Cardiac muscle cell (in vitro differentiated cells and primary cell): ENCODE results near the gene ZNF362. TPM values are rescaled to one million over a fixed set of nuclear protein-coding genes. Genes with fewer than 3 reads are reported as not detected.
"Not testable (repeated sequence)": the region's sequence is repeated elsewhere in the genome, so short reads cannot be mapped to it uniquely, and the experiment has no call there.

Experiments used
- DNase-seq, 2 donors: peaks; one replicate each; pipeline versions ENCODE4 v3.0.0 to v3.0.0-alpha.2; 2010 to 2017; ENCODE audit warnings: low read depth in 1 of 2, low spot score in 1 of 2
- H3K27ac ChIP-seq: fragments of 200-600 bp; sonication (generic); 2 replicates; pipeline ENCODE4 v1.5.1; 2016
- H3K27me3 ChIP-seq: fragments of 200-600 bp; sonication (generic); 2 replicates; pipeline ENCODE4 v1.6.0; 2016; ENCODE audit warnings: control low read depth
- H3K36me3 ChIP-seq: fragments of 200-600 bp; sonication (generic); 2 replicates; pipeline ENCODE4 v1.5.1; 2016; ENCODE audit warnings: control low read depth
- H3K4me1 ChIP-seq: fragments of 200-600 bp; sonication (generic); 2 replicates; pipeline ENCODE4 v1.8.1; 2017; ENCODE audit warnings: low read depth, mild to moderate bottlenecking, mixed run types
- H3K4me3 ChIP-seq: fragments of 200-600 bp; sonication (generic); 2 replicates; pipeline ENCODE4 v1.5.1; 2016; ENCODE audit warnings: mild to moderate bottlenecking
- H3K9me3 ChIP-seq: fragments of 200-600 bp; sonication (generic); 2 replicates; pipeline ENCODE4 v1.5.1; 2017; ENCODE audit warnings: low read depth, mild to moderate bottlenecking, control low read depth
- polyA plus RNA-seq: library from polyadenylated mRNA; unstranded; fragments of >200 nt; fragmentation: Nextera tagmentation; extraction: Ambion mirVana; gene quantifications from 2 replicates; pipeline ENCODE4 v1.2.1, GENCODE V29; 2016
- total RNA-seq: library from RNA; depleted of rRNA; stranded (reverse); fragments of >200 nt; gene quantifications from 2 replicates; pipeline ENCODE4 v1.2.3, GENCODE V29; 2016
- TF ChIP-seq, protein P1 (sequence below): IDR thresholded peaks from 2 replicates; pipeline ENCODE4 v1.5.1; 2012; ENCODE audit warnings: low read depth, mild to moderate bottlenecking, low read length

The ZNF362 gene
- total and polyA plus RNA-seq, 2 experiments from 2014 or later = 57.9 to 77.5 TPM

DNA sequence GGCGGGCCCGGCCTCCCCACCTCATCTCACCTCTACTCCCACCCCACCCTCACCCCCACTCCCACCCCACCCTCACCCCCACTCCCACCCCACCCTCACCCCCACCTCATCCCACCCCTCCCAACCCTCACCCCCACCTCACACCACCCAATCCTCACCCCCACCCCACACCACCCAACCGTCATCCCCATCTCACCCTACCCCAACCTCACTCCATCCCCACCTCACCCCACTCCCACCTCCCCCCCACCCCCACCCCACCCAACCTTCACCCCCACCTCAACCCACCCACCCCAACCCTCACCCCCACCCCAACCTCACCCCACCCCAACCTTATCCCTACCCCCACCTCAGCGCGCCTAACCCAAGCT, 51.2 kb downstream of the ZNF362 start:
- DNase-seq = no peak
- Histone ChIP-seq H3K27ac (no peak overlapping the region), H3K9me3 (no peaks in the 10 kb centered on the region), H3K27me3 (peaks cover 13% of the 10 kb centered on the region), H3K4me1 (no peaks in the 10 kb centered on the region), H3K36me3 (no peaks in the 10 kb centered on the region), H3K4me3 (no peak overlapping the region)
- TF ChIP-seq, protein P1, sequence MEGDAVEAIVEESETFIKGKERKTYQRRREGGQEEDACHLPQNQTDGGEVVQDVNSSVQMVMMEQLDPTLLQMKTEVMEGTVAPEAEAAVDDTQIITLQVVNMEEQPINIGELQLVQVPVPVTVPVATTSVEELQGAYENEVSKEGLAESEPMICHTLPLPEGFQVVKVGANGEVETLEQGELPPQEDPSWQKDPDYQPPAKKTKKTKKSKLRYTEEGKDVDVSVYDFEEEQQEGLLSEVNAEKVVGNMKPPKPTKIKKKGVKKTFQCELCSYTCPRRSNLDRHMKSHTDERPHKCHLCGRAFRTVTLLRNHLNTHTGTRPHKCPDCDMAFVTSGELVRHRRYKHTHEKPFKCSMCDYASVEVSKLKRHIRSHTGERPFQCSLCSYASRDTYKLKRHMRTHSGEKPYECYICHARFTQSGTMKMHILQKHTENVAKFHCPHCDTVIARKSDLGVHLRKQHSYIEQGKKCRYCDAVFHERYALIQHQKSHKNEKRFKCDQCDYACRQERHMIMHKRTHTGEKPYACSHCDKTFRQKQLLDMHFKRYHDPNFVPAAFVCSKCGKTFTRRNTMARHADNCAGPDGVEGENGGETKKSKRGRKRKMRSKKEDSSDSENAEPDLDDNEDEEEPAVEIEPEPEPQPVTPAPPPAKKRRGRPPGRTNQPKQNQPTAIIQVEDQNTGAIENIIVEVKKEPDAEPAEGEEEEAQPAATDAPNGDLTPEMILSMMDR = no peak

DNA sequence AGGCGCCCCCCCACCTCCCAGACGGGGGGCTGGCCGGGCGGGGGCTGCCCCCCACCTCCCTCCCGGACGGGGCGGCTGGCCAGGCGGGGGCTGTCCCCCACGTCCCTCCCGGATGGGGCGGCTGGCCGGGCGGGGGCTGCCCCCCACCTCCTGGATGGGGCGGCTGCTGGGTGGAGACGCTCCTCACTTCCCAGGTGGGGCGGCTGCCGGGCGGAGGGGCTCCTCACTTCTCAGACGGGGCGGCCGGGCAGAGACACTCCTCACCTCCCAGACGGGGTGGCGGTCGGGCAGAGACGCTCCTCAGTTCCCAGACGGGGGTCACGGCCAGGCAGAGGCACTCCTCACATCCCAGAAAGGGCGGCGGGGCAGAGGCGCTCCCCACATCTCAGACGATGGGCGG, 53.1 kb downstream of the ZNF362 start:
- DNase-seq, H3K36me3 ChIP-seq, H3K4me3 ChIP-seq, H3K9me3 ChIP-seq, H3K4me1 ChIP-seq, H3K27ac ChIP-seq: not testable (repeated sequence)
- H3K27me3 ChIP-seq = peaks cover 13% of the 10 kb centered on the region

DNA sequence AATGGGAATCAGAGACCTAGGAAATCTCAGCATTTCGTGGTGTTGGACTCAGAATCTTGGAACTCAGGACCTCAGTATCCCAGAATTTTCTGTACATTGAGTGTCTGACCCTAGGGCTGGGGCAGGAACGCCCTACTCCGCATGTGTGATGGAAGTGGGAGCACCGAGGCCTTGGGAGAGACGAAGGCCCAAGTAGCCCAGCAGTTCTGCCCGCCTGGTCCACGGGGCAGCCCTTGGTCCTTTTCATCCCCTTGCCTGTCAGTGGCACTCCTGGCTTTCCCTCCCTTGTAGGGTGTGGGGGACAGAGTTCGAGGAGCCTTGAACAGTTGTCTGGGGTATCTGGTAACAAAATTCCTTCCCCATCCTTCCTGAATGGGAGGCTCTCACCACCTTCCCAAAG, 54.4 kb downstream of the ZNF362 start:
- DNase-seq = no peak
- Histone ChIP-seq H3K27me3 (peaks cover 13% of the 10 kb centered on the region), H3K4me3 (no peak overlapping the region), H3K36me3 (no peaks in the 10 kb centered on the region), H3K27ac (no peak overlapping the region), H3K9me3 (no peaks in the 10 kb centered on the region), H3K4me1 (no peaks in the 10 kb centered on the region)
- TF ChIP-seq, protein P1 = no peak

DNA sequence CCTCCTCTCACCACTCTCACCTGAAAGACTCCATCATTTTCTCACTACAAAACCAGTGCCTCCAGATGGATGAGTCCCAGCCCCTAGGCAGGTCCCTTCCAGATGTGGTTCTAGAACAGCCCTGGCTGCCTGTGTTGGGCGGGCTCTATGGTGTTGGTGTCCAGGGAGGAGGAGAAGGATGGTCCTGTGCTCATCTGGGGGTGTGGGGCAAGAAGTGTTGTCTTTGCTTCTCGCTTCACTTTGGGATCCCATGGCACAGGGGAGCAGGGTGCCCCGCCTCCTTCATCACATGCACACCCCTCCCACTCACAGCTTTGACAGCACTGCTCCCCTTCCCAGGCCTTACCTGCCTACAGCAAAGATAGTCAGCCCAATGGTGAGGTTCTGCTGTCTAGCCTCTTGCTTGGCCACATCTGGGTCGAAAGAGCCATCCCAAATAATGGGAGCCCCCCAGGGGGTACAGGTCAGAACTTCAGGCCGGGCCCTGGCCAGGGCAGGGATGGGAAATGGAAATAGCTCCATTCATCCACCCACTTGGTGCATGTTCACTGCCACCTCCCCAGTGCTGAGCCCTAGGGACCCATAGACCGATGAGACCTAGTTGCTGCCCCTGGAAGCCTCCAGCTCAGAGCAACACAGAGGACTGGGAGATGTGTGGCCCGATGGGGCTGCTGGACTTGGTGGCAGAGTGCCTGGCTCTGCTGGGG, 55.6 kb downstream of the ZNF362 start:
- TF ChIP-seq, protein P1 = no peak
- no peak overlapping the region for H3K4me3 ChIP-seq
- no peaks in the 10 kb centered on the region for H3K4me1 ChIP-seq
- peaks cover 5% of the 10 kb centered on the region for H3K27me3 ChIP-seq
- no peaks in the 10 kb centered on the region for H3K36me3 ChIP-seq
- no peak for DNase-seq
- H3K27ac ChIP-seq = no peak overlapping the region
- H3K9me3 ChIP-seq = no peaks in the 10 kb centered on the region

DNA sequence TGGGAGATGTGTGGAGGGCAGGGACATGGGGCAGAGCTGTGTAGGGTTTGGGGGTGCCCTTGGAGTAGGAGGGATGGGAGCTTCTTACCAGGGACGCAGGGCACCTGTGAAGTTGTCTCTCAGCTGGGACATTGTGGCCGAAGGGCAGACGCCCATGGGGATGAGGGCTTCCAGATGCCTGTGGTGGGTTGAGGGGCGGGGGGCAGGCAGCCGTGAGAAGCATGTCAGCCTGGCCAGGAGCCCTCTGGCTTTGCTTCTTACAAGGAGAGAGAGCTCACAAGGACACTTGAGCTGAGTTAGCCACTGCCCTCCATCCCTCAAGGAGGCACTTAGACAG, 56.1 kb downstream of the ZNF362 start:
- H3K4me1 ChIP-seq = no peaks in the 10 kb centered on the region
- H3K27ac ChIP-seq = no peak overlapping the region
- no peak for DNase-seq
- H3K27me3 ChIP-seq = no peaks in the 10 kb centered on the region
- H3K4me3 ChIP-seq = no peak overlapping the region
- H3K9me3 ChIP-seq = no peaks in the 10 kb centered on the region
- TF ChIP-seq, protein P1 = no peak
- H3K36me3 ChIP-seq = no peaks in the 10 kb centered on the region

DNA sequence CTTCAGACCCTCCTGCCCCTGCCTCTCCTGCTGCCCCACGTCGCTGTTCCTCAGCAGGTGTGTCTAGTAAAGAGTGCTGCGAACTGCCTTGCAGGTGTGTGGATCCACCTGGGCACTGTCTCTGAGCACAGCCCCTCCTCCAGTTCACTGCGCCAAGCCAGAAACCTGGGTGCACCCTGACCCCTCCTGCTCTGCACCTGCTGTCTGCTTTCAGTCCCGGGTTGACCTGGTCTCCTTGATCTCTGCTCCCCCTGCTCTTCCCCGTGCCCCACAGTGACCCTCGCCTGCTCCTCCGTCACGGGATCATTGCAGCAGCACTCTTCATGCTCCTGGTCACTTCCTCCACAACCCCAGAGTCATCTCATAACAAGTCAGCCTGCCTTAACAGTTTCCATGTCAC, 58.1 kb downstream of the ZNF362 start:
- Histone ChIP-seq H3K27ac (no peak overlapping the region), H3K9me3 (no peaks in the 10 kb centered on the region), H3K27me3 (no peaks in the 10 kb centered on the region), H3K36me3 (no peaks in the 10 kb centered on the region), H3K4me3 (no peak overlapping the region), H3K4me1 (no peaks in the 10 kb centered on the region)
- TF ChIP-seq, protein P1 = no peak
- no peak for DNase-seq
